ENCODE measurements around the gene FBXO5. TPM values are rescaled to one million over a fixed set of nuclear protein-coding genes. Genes with fewer than 3 reads are reported as not detected.

Gene FBXO5
- 1 to 10 TPM; 4.4 to 9.3 (median 8.1) TPM for total RNA-seq
- 7.6 TPM for total RNA-seq (2013)
- total RNA-seq = 5.6 to 19.1 (median 11.8) reads per million in 29 experiments

- ChIA-PET POLR2A (interaction anchor here in 1 of 2 donors (1.0 kb wide), 1 partner anchor 20 kb away, joined by 3 read pairs; no protein-coding TSS in a partner anchor), CTCF (interaction anchor here in 1 of 2 donors (0.7 to 1.3 kb wide), 4 partner anchors 12 to 35 kb away, joined by 3 to 5 read pairs (median 4); no protein-coding TSS in a partner anchor)
- H3K36me3 ChIP-seq (ENCODE audit: control insufficient read depth in 2 of 2, extremely low read depth in 1 of 2, insufficient read depth in 1 of 2, low read length in 1 of 2) = peaks cover 0 to 3% of the 10 kb centered on the region in 2 donors
- under 1% methylated on average over 62 of the region's 66 CpGs for WGBS (ENCODE audit: insufficient coverage)
- Mint-ChIP-seq H3K27me3 (no peaks in the 10 kb centered on the region), H3K27ac (peak within 1 kb of the TSS; percentile 98), H3K9me3 (no peaks in the 10 kb centered on the region), H3K4me3 (peak within 1 kb of the TSS; percentile 93 to 98 (median 95)), H3K4me1 (peaks cover 42 to 58% (median 48%) of the 10 kb centered on the region in 3 donors), H3K36me3 (peaks cover 7% of the 10 kb centered on the region)
- H3K27me3 ChIP-seq (replicated peaks in 1 of 2; ENCODE audit: control insufficient read depth in 2 of 2, extremely low read depth in 1 of 2, insufficient read depth in 2 of 2, low read length in 1 of 2) = peaks cover 0 to 3% of the 10 kb centered on the region in 2 experiments
- H3K4me1 ChIP-seq (ENCODE audit: control insufficient read depth in 1 of 2, extremely low read depth in 1 of 2, insufficient read depth in 2 of 2, low read length in 2 of 2) = peaks cover 17 to 31% of the 10 kb centered on the region in 2 experiments
- DNase-seq (peak; percentile 89 to 98 (median 95)), ATAC-seq (replicated peaks in 1 of 4) (peak; percentile 92 to 96 (median 94))
- peak within 1 kb of the TSS; percentile 76 to 88 for H3K4me3 ChIP-seq (ENCODE audit: control insufficient read depth in 1 of 2, extremely low read depth in 1 of 2, low read length in 1 of 2)
- H3K27ac ChIP-seq (ENCODE audit: low read length) = peak within 1 kb of the TSS; percentile 88
- H3K9me3 ChIP-seq = no peaks in the 10 kb centered on the region
These were observed at the start of gene FBXO5 for GRCh38 chr6:152982904-152983636. Gene FBXO5 (minus strand): TSS chr6:152983041. CDS start chr6:152982959, 82 bp downstream.

- peak in 1 of 35 experiments; percentile 15 for DNase-seq
- H3K36me3 Mint-ChIP-seq = no peaks in the 10 kb centered on the region
- no peaks in the 10 kb centered on the region for H3K4me1 ChIP-seq (ENCODE audit: control insufficient read depth in 1 of 2, extremely low read depth in 1 of 2, insufficient read depth in 2 of 2, low read length in 2 of 2)
- H3K27ac Mint-ChIP-seq = no peak overlapping the region
- no peaks in the 10 kb centered on the region for H3K27me3 ChIP-seq (replicated peaks in 1 of 2; ENCODE audit: control insufficient read depth in 2 of 2, extremely low read depth in 1 of 2, insufficient read depth in 2 of 2, low read length in 1 of 2)
- no peaks in the 10 kb centered on the region for H3K36me3 ChIP-seq (ENCODE audit: control insufficient read depth in 2 of 2, extremely low read depth in 1 of 2, insufficient read depth in 1 of 2, low read length in 1 of 2)
- no peak overlapping the region for H3K27ac ChIP-seq (ENCODE audit: low read length)
- H3K4me1 Mint-ChIP-seq = no peaks in the 10 kb centered on the region
- no peak for ATAC-seq (replicated peaks in 1 of 4)
- ChIA-PET POLR2A (interaction anchor here in 1 of 2 donors (0.6 kb wide), 1 partner anchor 29 kb away, joined by 4 read pairs; no protein-coding TSS in a partner anchor), CTCF (interaction anchor here (0.6 to 2.5 kb wide), 10 partner anchors 13 to 1963 kb away, joined by 3 to 14 read pairs (median 4); no protein-coding TSS in a partner anchor)
- H3K9me3 Mint-ChIP-seq = no peaks in the 10 kb centered on the region
- H3K9me3 ChIP-seq = no peaks in the 10 kb centered on the region
- no peak overlapping the region for H3K4me3 Mint-ChIP-seq
- peaks cover 9 to 13% of the 10 kb centered on the region in 2 donors for H3K27me3 Mint-ChIP-seq
- WGBS (ENCODE audit: insufficient coverage) = 100% methylated on average over 1 of the region's 9 CpGs
- H3K4me3 ChIP-seq (ENCODE audit: control insufficient read depth in 1 of 2, extremely low read depth in 1 of 2, low read length in 1 of 2) = no peak overlapping the region
These were observed 49.5 kb upstream of the FBXO5 start for GRCh38 chr6:153032255-153032882.

- no peak overlapping the region for H3K27ac ChIP-seq (ENCODE audit: low read length)
- H3K9me3 Mint-ChIP-seq = no peaks in the 10 kb centered on the region
- no peak overlapping the region for H3K4me3 Mint-ChIP-seq
- POLR2A ChIA-PET = no interaction called here
- no peaks in the 10 kb centered on the region for H3K27me3 ChIP-seq (replicated peaks in 1 of 2; ENCODE audit: control insufficient read depth in 2 of 2, extremely low read depth in 1 of 2, insufficient read depth in 2 of 2, low read length in 1 of 2)
- WGBS (ENCODE audit: insufficient coverage) = no CpG with 5 or more reads among the region's 1 CpG
- H3K4me3 ChIP-seq (ENCODE audit: control insufficient read depth in 1 of 2, extremely low read depth in 1 of 2, low read length in 1 of 2) = no peak overlapping the region
- H3K4me1 ChIP-seq (ENCODE audit: control insufficient read depth in 1 of 2, extremely low read depth in 1 of 2, insufficient read depth in 2 of 2, low read length in 2 of 2) = no peaks in the 10 kb centered on the region
- no peaks in the 10 kb centered on the region for H3K4me1 Mint-ChIP-seq
- H3K27ac Mint-ChIP-seq = no peak overlapping the region
- CTCF ChIA-PET = interaction anchor here (0.7 to 2.5 kb wide), 5 partner anchors 10 to 1638 kb away, joined by 3 to 14 read pairs (median 3); no protein-coding TSS in a partner anchor
- H3K36me3 Mint-ChIP-seq = no peaks in the 10 kb centered on the region
- H3K9me3 ChIP-seq = no peaks in the 10 kb centered on the region
- no peaks in the 10 kb centered on the region for H3K36me3 ChIP-seq (ENCODE audit: control insufficient read depth in 2 of 2, extremely low read depth in 1 of 2, insufficient read depth in 1 of 2, low read length in 1 of 2)
- H3K27me3 Mint-ChIP-seq = peaks cover 9 to 17% of the 10 kb centered on the region in 2 donors
- ATAC-seq (replicated peaks in 1 of 4) = no peak
- no peak for DNase-seq
These were observed 48.6 kb upstream of the FBXO5 start for GRCh38 chr6:153031335-153031955.

- ATAC-seq (replicated peaks in 1 of 4) = no peak
- Histone ChIP-seq H3K27me3 (replicated peaks in 1 of 2; ENCODE audit: control insufficient read depth in 2 of 2, extremely low read depth in 1 of 2, insufficient read depth in 2 of 2, low read length in 1 of 2) (no peaks in the 10 kb centered on the region), H3K27ac (ENCODE audit: low read length) (no peak overlapping the region), H3K36me3 (ENCODE audit: control insufficient read depth in 2 of 2, extremely low read depth in 1 of 2, insufficient read depth in 1 of 2, low read length in 1 of 2) (no peaks in the 10 kb centered on the region), H3K9me3 (no peaks in the 10 kb centered on the region), H3K4me3 (ENCODE audit: control insufficient read depth in 1 of 2, extremely low read depth in 1 of 2, low read length in 1 of 2) (no peak overlapping the region), H3K4me1 (ENCODE audit: control insufficient read depth in 1 of 2, extremely low read depth in 1 of 2, insufficient read depth in 2 of 2, low read length in 2 of 2) (no peaks in the 10 kb centered on the region)
- POLR2A ChIA-PET = no interaction called here
- H3K36me3 Mint-ChIP-seq = no peaks in the 10 kb centered on the region
- H3K27ac Mint-ChIP-seq = no peak overlapping the region
- no peaks in the 10 kb centered on the region for H3K4me1 Mint-ChIP-seq
- peaks cover 12 to 24% of the 10 kb centered on the region in 2 donors for H3K27me3 Mint-ChIP-seq
- DNase-seq = no peak
- CTCF ChIA-PET = no interaction called here
- H3K4me3 Mint-ChIP-seq = no peak overlapping the region
- WGBS (ENCODE audit: insufficient coverage) = no CpG with 5 or more reads among the region's 4 CpGs
- H3K9me3 Mint-ChIP-seq = no peaks in the 10 kb centered on the region
These were observed 46.1 kb upstream of the FBXO5 start for GRCh38 chr6:153028963-153029362.

GRCh38 chr6:153028286-153028685, 45.4 kb upstream of the FBXO5 start:
- no peaks in the 10 kb centered on the region for H3K4me1 Mint-ChIP-seq
- H3K27ac Mint-ChIP-seq = no peak overlapping the region
- H3K4me1 ChIP-seq (ENCODE audit: control insufficient read depth in 1 of 2, extremely low read depth in 1 of 2, insufficient read depth in 2 of 2, low read length in 2 of 2) = no peaks in the 10 kb centered on the region
- no CpG with 5 or more reads among the region's 2 CpGs for WGBS (ENCODE audit: insufficient coverage)
- H3K36me3 Mint-ChIP-seq = no peaks in the 10 kb centered on the region
- H3K9me3 ChIP-seq = no peaks in the 10 kb centered on the region
- DNase-seq (no peak), ATAC-seq (replicated peaks in 1 of 4) (no peak)
- POLR2A ChIA-PET = no interaction called here
- H3K9me3 Mint-ChIP-seq = no peaks in the 10 kb centered on the region
- H3K27me3 ChIP-seq (replicated peaks in 1 of 2; ENCODE audit: control insufficient read depth in 2 of 2, extremely low read depth in 1 of 2, insufficient read depth in 2 of 2, low read length in 1 of 2) = no peaks in the 10 kb centered on the region
- H3K27me3 Mint-ChIP-seq = peaks cover 14 to 25% of the 10 kb centered on the region in 2 donors
- CTCF ChIA-PET = interaction anchor here in 1 of 2 donors (0.6 kb wide), 1 partner anchor 281 kb away, joined by 4 read pairs; no protein-coding TSS in a partner anchor
- no peaks in the 10 kb centered on the region for H3K36me3 ChIP-seq (ENCODE audit: control insufficient read depth in 2 of 2, extremely low read depth in 1 of 2, insufficient read depth in 1 of 2, low read length in 1 of 2)
- no peak overlapping the region for H3K4me3 ChIP-seq (ENCODE audit: control insufficient read depth in 1 of 2, extremely low read depth in 1 of 2, low read length in 1 of 2)
- H3K4me3 Mint-ChIP-seq = no peak overlapping the region
- no peak overlapping the region for H3K27ac ChIP-seq (ENCODE audit: low read length)

- no peaks in the 10 kb centered on the region for H3K4me1 Mint-ChIP-seq
- ChIA-PET POLR2A (no interaction called here), CTCF (interaction anchor here (0.6 to 1.4 kb wide), 2 partner anchors 162 to 1717 kb away, joined by 3 read pairs; no protein-coding TSS in a partner anchor)
- no peak overlapping the region for H3K4me3 Mint-ChIP-seq
- no CpG with 5 or more reads among the region's 4 CpGs for WGBS (ENCODE audit: insufficient coverage)
- no peak overlapping the region for H3K27ac Mint-ChIP-seq
- H3K27me3 ChIP-seq (replicated peaks in 1 of 2; ENCODE audit: control insufficient read depth in 2 of 2, extremely low read depth in 1 of 2, insufficient read depth in 2 of 2, low read length in 1 of 2) = no peaks in the 10 kb centered on the region
- H3K9me3 ChIP-seq = no peaks in the 10 kb centered on the region
- H3K4me3 ChIP-seq (ENCODE audit: control insufficient read depth in 1 of 2, extremely low read depth in 1 of 2, low read length in 1 of 2) = no peak overlapping the region
- H3K9me3 Mint-ChIP-seq = no peaks in the 10 kb centered on the region
- no peak overlapping the region for H3K27ac ChIP-seq (ENCODE audit: low read length)
- no peaks in the 10 kb centered on the region for H3K4me1 ChIP-seq (ENCODE audit: control insufficient read depth in 1 of 2, extremely low read depth in 1 of 2, insufficient read depth in 2 of 2, low read length in 2 of 2)
- no peaks in the 10 kb centered on the region for H3K36me3 Mint-ChIP-seq
- H3K27me3 Mint-ChIP-seq = peaks cover 14 to 25% of the 10 kb centered on the region in 2 donors
- DNase-seq = no peak
- H3K36me3 ChIP-seq (ENCODE audit: control insufficient read depth in 2 of 2, extremely low read depth in 1 of 2, insufficient read depth in 1 of 2, low read length in 1 of 2) = no peaks in the 10 kb centered on the region
- no peak for ATAC-seq (replicated peaks in 1 of 4)
These were observed 44.6 kb upstream of the FBXO5 start for GRCh38 chr6:153027480-153027879.
